ENCODE results near the gene MAN2A2.

Gene MAN2A2

DNA sequence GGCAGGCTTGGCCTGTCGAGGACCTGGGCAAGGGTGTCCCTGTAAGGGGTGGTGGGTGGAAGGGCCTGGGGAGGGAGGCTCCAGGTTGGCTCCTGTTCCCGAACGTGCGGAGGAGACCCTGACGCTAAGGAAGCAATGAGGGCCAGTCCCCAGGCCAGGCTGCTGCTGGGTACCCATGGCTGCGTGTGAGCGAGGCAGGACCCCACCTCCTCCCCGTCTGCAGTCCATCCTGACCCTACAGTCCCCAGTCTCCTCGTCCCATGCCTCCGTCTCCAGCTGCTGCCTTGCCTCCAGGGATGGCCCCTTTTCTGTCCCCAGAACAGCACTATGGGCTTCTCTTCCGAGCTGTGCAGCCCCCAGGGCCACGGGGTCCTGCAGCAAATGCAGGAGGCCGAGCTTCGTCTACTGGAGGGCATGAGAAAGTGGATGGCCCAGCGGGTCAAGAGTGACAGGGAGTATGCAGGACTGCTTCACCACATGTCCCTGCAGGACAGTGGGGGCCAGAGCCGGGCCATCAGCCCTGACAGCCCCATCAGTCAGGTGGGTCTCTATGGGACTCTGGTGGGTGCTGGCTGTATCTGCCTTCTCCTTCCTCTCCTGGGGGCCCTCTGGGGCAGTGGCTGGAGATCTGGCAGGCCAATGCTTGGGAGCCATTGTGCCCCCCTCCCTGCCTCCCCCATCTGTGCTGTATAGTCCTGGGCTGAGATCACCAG is 18.2 kb upstream of the MAN2A2 start:
- no peak for DNase-seq

DNA sequence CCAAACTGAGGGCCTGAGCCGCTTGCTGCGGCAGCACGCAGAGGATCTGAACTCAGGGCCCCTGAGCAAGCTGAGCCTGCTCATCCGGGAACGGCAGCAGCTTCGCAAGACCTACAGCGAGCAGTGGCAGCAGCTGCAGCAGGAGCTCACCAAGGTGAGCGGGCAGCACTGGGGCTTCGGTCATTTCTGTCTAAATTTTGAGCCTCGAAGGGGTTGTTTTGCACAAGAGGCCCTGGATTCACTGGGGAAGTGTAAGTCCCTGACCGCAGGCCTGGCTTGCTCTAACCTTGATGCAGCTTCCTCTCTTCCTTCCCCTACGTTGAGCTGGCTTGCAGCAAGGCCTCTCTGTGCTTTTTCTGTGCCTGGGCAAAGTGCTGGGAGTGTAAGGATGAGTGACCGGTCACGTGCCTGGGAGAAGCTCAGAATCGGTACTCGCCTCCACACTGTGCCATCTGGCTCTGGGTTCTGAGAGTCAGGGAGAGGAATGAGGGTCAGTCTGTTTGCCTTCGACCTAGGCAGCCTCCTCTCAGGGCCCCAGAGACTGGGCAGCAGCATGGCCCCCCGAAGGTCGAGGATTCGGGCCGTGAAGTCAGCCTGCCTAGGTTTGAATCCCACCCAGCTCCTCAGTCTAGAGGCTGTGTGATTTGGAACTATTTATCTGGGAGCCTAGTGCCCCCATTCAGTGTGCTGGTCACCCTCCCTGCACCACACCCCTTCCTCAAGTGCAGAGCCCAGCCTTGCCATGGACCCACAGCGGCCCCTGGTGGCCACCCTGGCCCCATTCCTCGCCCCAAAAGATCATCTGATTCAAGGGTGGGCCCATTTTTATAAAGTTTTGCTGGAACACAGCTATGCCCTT is 17.4 kb upstream of the MAN2A2 start:
- peak; percentile 88 to 92 for DNase-seq

DNA sequence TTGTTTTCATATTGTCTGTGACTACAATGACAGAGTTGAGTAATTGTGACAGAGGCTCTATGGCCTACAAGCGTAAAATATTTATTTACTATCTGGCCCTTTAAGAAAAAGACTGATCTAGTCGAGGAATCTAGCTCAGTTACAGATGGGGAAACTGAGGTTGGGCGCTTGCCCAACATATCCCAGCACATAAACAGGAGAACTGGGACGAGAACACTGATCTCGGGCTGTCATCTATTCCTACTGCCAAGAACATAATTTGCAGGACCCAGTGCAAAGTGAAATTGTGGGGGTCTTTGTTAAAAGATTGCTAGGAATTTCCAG is 16.8 kb upstream of the MAN2A2 start:
- DNase-seq: no peak

DNA sequence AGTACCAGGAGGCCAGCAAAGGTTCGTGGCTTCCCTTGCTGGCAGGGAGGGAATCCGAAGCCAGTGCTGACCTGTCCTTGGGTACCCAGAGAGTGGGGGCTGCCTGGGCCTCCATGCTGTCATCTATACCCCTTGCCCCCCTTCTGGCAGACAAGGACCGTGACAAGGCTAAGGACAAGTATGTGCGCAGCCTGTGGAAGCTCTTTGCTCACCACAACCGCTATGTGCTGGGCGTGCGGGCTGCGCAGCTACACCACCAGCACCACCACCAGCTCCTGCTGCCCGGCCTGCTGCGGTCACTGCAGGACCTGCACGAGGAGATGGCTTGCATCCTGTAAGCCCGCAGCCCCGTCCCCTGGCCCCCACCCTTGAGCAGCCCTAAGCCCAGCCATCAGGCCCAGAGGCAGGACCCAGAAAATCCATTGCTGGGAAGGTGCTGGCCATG is 16.0 kb upstream of the MAN2A2 start:
- no peak for DNase-seq

DNA sequence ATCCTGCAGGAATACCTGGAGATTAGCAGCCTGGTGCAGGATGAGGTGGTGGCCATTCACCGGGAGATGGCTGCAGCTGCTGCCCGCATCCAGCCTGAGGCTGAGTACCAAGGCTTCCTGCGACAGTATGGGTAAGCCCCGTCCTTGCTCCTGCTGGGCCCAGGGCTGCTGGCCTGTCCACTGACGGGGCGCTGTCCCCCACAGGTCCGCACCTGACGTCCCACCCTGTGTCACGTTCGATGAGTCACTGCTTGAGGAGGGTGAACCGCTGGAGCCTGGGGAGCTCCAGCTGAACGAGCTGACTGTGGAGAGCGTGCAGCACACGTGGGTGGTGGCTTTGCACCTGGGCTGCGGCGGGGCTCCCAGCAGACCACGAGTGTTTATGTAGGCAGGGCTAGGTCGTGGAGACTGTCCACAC is 13.8 kb upstream of the MAN2A2 start:
- DNase-seq: no peak

DNA sequence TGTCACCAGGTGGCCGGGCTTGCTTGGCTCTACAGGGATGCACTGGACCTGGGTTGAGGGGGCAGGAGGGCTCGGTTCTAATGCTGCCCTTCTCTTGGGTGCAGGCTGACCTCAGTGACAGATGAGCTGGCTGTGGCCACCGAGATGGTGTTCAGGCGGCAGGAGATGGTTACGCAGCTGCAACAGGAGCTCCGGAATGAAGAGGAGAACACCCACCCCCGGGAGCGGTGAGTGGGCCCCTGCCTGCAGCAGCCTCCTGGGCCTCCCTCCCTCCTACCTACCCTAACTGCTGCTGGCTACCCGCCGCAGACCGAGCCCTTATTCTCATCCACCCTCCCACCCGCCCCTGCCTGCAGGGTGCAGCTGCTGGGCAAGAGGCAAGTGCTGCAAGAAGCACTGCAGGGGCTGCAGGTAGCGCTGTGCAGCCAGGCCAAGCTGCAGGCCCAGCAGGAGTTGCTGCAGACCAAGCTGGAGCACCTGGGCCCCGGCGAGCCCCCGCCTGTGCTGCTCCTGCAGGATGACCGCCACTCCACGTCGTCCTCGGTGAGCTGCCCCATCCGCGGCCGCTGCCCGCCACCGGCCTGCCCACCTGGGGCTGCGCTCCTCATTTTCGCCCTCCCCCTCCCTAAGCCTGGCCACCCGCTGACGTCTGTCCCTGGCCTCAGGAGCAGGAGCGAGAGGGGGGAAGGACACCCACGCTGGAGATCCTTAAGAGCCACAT is 13.2 kb upstream of the MAN2A2 start:
- no peak for DNase-seq

DNA sequence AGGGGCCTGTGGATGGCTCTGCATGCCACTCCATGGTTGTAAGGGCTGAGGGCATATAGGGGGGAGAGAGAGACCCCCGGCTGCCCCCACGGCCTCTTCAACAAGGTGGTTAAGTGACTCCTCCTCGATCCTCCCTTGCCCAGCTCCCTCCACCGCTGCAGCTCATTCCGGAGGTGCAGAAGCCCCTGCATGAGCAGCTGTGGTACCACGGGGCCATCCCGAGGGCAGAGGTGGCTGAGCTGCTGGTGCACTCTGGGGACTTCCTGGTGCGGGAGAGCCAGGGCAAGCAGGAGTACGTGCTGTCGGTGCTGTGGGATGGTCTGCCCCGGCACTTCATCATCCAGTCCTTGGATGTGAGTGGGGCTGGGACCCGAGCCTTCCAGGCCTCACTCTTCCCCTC is 12.3 kb upstream of the MAN2A2 start:
- DNase-seq: no peak

DNA sequence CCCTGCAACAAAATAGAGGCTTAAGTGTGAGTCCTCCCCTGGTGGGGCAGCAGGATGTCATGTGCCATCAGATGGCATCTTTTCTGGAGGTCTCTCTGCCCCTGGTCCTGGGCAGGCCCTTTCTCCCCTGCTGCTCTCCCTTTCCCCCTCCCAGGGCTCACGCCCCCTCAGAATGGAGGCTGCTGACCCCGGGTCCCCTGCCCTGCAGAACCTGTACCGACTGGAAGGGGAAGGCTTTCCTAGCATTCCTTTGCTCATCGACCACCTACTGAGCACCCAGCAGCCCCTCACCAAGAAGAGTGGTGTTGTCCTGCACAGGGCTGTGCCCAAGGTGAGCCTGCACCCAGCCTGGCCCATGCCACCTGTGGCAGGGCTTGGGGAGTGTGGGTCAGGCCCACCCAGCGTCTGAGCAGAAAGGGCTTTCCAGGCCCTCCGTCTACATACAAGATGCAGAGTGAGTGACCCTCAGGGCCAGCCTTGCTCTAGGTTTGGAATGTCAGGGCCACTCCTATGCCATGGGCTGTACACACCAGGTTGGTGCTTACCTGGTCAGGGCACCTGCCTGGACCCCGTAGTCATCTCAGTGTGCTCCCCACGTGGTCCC is 11.7 kb upstream of the MAN2A2 start:
- DNase-seq: no peak

DNA sequence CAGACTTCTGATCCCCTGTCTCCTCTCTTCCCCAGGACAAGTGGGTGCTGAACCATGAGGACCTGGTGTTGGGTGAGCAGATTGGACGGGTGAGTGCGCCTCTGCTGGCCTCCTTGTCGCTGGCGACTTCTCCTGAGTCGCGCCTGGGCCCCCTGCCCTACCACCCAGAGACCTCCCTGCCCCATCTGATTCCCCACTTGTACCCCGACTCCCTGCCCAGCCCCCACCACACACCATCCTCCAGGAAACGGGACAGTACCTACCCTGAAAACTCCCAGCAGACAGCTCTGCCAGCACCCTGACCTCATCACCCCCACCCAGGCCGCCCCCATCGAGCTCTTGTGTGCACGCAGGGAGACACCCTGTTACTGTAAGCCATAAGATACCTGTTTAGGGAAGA is 11.1 kb upstream of the MAN2A2 start:
- no peak for DNase-seq

DNA sequence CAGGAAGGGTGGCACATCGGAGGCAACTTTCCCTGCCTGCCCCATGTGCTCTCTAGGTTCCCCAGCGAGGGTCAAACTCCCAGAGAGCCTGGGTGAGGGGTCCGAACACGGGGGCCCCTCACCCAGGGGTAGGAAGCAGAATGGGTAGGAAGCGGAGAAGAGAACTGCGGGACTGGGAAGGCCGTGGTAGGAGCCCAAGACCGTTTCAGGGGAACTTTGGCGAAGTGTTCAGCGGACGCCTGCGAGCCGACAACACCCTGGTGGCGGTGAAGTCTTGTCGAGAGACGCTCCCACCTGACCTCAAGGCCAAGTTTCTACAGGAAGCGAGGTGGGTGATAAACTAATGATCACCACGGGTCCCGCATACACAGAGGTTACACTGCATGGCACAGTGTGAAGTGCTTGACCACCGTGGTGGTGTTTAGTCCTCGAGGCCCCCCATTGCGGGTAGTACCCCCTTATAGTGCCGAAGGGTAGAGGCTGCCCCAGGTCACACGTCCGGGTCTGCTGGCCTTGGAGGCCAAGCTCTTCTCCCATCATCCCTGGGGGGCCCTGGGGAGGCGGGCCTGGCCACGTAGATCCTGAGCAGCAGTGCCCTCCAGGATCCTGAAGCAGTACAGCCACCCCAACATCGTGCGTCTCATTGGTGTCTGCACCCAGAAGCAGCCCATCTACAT is 10.5 kb upstream of the MAN2A2 start:
- DNase-seq: no peak

DNA sequence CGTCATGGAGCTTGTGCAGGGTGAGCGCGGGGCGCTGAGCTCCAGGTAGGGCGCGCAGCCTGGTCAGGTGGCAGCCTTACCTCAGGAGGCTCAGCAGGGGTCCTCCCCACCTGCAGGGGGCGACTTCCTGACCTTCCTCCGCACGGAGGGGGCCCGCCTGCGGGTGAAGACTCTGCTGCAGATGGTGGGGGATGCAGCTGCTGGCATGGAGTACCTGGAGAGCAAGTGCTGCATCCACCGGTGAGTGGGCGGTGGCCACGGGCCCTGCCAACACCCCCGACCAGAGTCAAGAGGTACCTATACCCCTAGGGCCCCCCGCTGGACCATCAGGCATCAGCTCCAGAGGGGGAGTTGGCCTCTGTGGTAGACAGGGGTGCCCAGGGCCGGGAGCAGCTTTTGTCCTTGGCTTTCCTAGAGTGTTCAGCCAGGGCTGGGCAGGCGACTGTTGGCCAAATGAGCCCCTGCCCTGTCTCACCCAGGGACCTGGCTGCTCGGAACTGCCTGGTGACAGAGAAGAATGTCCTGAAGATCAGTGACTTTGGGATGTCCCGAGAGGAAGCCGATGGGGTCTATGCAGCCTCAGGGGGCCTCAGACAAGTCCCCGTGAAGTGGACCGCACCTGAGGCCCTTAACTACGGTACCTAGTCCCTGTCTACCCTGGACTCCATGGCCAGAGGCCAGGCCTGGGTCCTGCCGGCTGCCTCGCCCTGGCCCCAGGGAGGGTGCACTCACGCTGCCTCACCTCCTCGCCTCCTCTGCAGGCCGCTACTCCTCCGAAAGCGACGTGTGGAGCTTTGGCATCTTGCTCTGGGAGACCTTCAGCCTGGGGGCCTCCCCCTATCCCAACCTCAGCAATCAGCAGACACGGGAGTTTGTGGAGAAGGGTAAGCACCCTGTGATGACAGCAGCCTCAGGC is 9.7 kb upstream of the MAN2A2 start:
- no peak for DNase-seq

DNA sequence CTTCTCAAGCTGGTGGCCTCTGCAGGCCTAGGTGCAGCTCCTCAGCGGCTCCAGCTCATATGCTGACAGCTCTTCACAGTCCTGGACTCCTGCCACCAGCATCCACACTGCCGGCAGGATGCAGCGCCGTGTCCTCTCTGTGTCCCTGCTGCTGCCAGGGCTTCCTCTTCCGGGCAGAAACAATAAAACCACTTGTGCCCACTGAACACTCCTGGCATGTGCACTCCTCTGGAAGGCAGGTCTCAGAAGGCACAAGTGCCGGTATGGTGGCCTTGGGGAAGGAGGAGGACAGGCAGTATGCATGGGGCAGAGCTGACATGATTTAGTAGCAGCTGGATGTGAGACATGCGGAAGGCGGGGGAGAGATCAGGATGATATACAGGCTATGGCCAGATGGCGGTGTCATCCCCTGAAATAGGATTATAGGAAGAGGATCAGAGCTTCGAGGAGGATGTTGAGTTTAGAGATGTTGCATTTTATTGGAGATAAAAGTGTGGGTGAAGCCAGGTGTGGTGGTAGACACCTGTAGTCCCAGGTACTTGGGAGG is 7.5 kb upstream of the MAN2A2 start:
- DNase-seq: peak in 1 of 2 donors; percentile 26

DNA sequence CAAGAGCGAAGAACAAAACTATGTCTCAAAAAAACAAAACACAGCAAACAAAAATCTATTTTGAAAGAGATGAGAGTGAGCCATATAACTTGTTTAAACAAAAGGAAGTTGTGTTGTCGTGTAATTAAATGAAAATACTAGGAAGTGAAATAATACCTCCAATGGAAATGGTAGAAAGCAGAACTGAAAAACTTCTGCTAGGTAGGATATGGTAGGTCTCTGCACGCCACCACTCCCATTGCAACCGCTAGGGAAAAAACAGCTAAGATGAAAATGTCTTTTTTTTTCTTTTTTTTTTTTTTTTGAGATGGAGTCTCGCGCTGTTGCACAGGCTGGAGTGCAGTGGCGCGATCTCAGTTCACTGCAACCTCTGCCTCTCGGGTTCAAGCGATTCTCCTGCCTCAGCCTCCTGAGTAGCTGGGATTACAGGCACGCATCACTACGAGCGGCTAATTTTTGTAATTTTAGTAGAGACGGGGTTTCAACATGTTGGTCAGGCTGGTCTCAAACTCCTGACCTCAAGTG is 5.9 kb upstream of the MAN2A2 start:
- DNase-seq: peak; percentile 46 to 73

DNA sequence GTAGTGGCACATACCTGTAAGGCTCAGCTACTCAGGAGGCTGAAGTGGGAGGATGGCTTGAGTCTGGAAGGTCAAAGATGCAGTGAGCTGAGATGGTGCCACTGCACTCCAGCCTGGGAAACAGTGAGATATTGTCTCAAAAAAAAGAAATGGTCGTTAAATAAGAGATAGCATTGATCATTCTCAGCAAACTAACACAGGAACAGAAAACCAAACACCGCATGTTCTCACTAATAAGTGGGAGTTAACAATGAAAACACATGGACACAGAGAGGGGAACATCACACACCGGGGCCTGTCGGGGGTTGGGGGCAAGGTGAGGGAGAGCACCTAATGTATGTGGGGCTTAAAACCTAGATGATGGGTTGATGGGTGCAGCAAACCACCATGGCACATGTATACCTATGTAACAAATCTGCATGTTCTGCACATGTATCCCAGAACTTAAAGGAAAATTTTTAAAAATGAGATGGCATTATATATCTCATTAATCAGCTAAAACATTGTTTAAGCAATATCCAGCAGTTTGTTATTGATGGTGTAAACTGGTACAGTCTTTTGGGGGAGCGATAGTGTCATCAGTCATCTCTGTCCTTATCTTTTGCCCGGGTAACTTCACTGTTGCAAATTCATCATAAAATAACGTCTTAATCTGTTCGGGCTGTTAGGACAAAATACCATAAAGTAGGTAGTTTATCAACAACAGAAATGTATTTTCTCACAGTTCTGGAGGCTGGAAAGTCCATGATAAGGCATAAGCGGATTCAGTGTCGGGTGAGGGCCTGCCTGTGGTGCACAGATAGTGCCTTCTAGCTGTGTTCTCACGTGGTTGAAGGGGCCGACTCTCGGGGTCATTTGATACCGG is 1.7 kb upstream of the MAN2A2 start:
- DNase-seq: no peak

DNA sequence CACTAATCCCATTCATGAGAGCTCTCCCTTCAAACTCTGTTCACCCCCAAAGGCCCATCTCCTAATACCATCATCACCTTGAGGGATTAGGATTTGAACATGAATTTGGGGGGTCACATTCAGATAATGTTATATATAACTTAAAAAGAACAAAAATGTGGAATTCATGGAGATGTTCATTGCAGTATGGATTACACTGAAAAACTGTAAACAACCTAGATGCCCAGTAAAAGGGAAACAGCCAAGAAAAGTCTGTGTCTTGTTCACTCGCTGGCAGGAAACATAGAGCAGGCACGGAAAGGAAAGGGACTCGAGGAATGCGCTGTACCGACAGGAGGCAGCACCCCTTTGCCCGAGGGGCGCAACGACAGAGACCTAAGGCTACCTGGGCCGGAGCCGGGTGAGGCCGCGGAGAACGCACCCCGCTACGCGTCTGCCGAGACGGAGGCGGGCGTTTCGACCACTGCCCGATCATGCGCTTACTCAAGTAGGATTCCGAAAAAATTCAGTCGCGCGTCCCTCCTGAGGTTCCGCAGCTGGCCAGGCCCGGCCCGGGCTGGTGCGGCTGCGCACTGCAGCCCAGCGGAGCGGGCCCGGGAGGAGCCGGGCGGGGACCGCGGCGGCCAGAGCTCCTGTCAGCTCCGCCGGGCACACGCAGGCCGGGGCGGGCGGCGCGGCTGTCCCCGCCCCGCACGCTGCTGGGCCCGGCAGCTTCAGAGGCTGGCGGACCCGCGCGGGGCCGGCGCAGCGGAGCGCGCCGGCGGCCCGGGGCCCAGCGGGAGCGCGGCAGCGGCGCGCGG is 862 bp upstream of the MAN2A2 start:
- peak; percentile 84 to 90 for DNase-seq

DNA sequence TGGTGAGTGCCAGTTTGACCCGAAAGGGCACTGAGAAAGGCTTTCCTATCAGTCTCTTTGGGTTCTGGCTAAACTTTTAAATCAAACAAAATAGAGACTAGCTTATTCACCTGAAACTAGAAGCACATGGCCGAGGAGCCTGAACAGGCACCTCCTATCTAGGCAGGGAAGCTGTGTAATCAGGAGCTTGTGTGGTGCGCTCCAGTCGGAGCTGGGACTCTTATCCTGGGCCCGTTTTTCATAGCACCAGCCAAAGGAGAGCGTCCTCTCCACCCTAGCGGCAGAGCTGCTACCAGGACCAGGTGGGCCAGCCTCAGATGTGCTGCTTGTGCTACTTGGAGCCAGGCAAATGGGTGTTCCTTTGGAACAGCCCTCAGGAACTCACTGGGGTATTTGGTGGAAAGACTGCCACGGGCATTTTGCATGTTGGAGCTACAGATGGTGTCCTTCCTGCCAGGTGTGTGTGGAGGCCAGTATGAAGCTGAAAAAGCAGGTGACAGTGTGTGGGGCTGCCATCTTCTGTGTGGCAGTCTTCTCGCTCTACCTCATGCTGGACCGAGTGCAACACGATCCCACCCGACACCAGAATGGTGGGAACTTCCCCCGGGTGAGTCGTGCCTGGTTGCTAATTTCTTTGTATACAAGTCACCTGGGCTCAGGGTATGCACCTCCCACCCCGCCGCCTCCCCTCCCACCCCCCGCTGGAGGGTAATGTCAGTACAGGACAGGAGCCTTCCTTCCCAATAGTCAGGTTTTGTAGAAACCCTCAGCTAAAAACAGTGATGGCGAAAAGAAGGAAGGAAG is 833 bp downstream of the MAN2A2 start:
- DNase-seq: no peak

DNA sequence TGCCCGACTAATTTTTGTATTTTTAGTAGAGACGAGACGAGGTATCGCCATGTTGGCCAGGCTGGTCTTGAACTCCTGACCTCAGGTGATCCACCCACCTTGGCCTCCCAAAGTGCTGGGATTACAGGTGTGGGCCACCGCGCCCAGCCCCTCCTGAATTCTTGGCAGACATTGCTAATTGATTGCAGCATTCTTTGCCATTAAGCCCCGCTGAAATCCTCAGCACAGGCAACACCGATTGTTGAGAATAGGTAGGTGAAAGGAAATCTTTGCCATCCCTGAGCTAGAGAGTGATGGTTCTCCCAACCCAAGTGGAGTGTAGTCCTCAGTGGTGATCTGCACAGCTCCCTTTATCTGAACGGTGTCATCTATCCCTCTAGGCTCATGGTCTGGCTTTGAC is 1.6 kb downstream of the MAN2A2 start:
- DNase-seq: no peak

Data from inflammatory macrophage (primary cell).